HEK293 (cell line): ENCODE results near the gene IGSF9B.

Experiments
- CTCF ChIA-PET: fragments of 350-600 bp; formaldehyde crosslinking; extraction: SDS; loops from one replicate; lab custom pipeline; 2021; ENCODE audit warnings: antibody characterized with exemption; lab: Yijun Ruan, JAX
- POLR2A ChIA-PET: fragments of 300-600 bp; formaldehyde crosslinking; extraction: SDS; loops from one replicate; lab custom pipeline; 2020; ENCODE audit warnings: antibody characterized with exemption, inconsistent platforms; lab: Yijun Ruan, JAX
- H3K27ac ChIP-seq: fragments of 200-500 bp; sonication (Bioruptor generic); 2 replicates; pipeline ENCODE4 v1.5.1; 2014; ENCODE audit warnings: low read depth, low read length, control low read depth, inconsistent platforms; ENCODE audit errors: extremely low read depth
- H3K36me3 ChIP-seq, 2 experiments: fragments of 200-500 bp in 1 of 2; sonication (Bioruptor generic) in 1 of 2; 1 replicate in 1 of 2; 2 replicates in 1 of 2; pipeline ENCODE4 v1.5.1; 2014 to 2017; ENCODE audit warnings: inconsistent platforms in 2 of 2, low read length in 2 of 2; ENCODE audit not compliant: control insufficient read depth in 2 of 2, insufficient read depth in 1 of 2
- H3K4me1 ChIP-seq: fragments of 200-500 bp; sonication (Bioruptor generic); 2 replicates; pipeline ENCODE4 v1.5.1; 2014; ENCODE audit warnings: mild to moderate bottlenecking, low read length, inconsistent platforms; ENCODE audit not compliant: control insufficient read depth, insufficient read depth
- H3K4me3 ChIP-seq: 2 replicates; pipeline ENCODE4 v1.5.1; 2011; ENCODE audit warnings: low read depth, mild to moderate bottlenecking, control low read depth, low read length, moderate library complexity
- H3K9me3 ChIP-seq: fragments of 200-500 bp; sonication (Bioruptor generic); 2 replicates; pipeline ENCODE4 v1.5.1; 2014; ENCODE audit warnings: low read depth, low read length, inconsistent platforms; ENCODE audit not compliant: control insufficient read depth, insufficient read depth
- BCL11A ChIP-seq: fragments of 450-650 bp; formaldehyde crosslinking; IDR thresholded peaks from 2 replicates; pipeline ENCODE4 v1.5.1; 2016; ENCODE audit warnings: low read depth, missing biosample characterization, missing genetic modification characterization
- EGR2 ChIP-seq: fragments of 450-650 bp; formaldehyde crosslinking; IDR thresholded peaks from 2 replicates; pipeline ENCODE4 v1.5.1; 2016; ENCODE audit warnings: low read depth, missing biosample characterization, missing genetic modification characterization
- PATZ1 ChIP-seq: fragments of 450-650 bp; formaldehyde crosslinking; IDR thresholded peaks from 2 replicates; pipeline ENCODE4 v1.5.1; 2016; ENCODE audit warnings: missing biosample characterization, missing genetic modification characterization
- PRDM1 ChIP-seq: fragments of 450-650 bp; formaldehyde crosslinking; IDR thresholded peaks from 2 replicates; pipeline ENCODE4; 2016; ENCODE audit warnings: missing biosample characterization, missing genetic modification characterization
- SCRT2 ChIP-seq: fragments of 450-650 bp; formaldehyde crosslinking; IDR thresholded peaks from 2 replicates; pipeline ENCODE4 v1.5.1; 2016; ENCODE audit warnings: missing biosample characterization, missing genetic modification characterization
- SETDB1 ChIP-seq: IDR thresholded peaks from one replicate; pipeline ENCODE4 v1.6.1; 2017; ENCODE audit warnings: mild to moderate bottlenecking, low read length, moderate library complexity, mixed read lengths; ENCODE audit not compliant: insufficient read length
- ZFHX2 ChIP-seq: fragments of 450-650 bp; formaldehyde crosslinking; conservative IDR thresholded peaks from 2 replicates; pipeline ENCODE4 v1.5.1; 2016; ENCODE audit warnings: missing biosample characterization, missing genetic modification characterization
- ZNF157 ChIP-seq: fragments of 450-650 bp; formaldehyde crosslinking; IDR thresholded peaks from 2 replicates; pipeline ENCODE4 v1.5.1; 2016; ENCODE audit warnings: missing biosample characterization, missing genetic modification characterization
- ZNF174 ChIP-seq: fragments of 450-650 bp; formaldehyde crosslinking; IDR thresholded peaks from 2 replicates; pipeline ENCODE4 v1.5.0; 2017; ENCODE audit warnings: missing biosample characterization, mild to moderate bottlenecking, missing genetic modification characterization
- ZNF416 ChIP-seq: fragments of 450-650 bp; formaldehyde crosslinking; IDR thresholded peaks from 2 replicates; pipeline ENCODE4 v1.5.1; 2016; ENCODE audit warnings: missing biosample characterization, missing genetic modification characterization
- ZNF549 ChIP-seq: fragments of 450-650 bp; IDR thresholded peaks from 2 replicates; pipeline ENCODE4 v1.5.1; 2018; ENCODE audit warnings: missing biosample characterization, missing genetic modification characterization, mild to moderate bottlenecking, inconsistent platforms, moderate library complexity
- ZNF571 ChIP-seq: fragments of 450-650 bp; formaldehyde crosslinking; IDR thresholded peaks from 2 replicates; pipeline ENCODE4 v1.5.0; 2017; ENCODE audit warnings: missing biosample characterization, missing genetic modification characterization
- ZNF629 ChIP-seq: fragments of 450-650 bp; formaldehyde crosslinking; IDR thresholded peaks from 2 replicates; pipeline ENCODE4 v1.5.1; 2017; ENCODE audit warnings: missing biosample characterization, missing genetic modification characterization
- ZNF707 ChIP-seq: fragments of 450-650 bp; formaldehyde crosslinking; IDR thresholded peaks from 2 replicates; pipeline ENCODE4 v1.5.1; 2016; ENCODE audit warnings: missing biosample characterization, missing genetic modification characterization
- ZNF776 ChIP-seq: fragments of 450-650 bp; formaldehyde crosslinking; IDR thresholded peaks from 2 replicates; pipeline ENCODE4 v1.5.0; 2017; ENCODE audit warnings: missing biosample characterization, missing genetic modification characterization, borderline replicate concordance
- TF ChIP-seq, protein P1 (sequence below): fragments of 450-650 bp; formaldehyde crosslinking; IDR thresholded peaks from 2 replicates; pipeline ENCODE4 v1.5.1; 2016; ENCODE audit warnings: missing biosample characterization, missing genetic modification characterization
- TF ChIP-seq, protein P2 (sequence below): fragments of 450-650 bp; formaldehyde crosslinking; IDR thresholded peaks from 2 replicates; pipeline ENCODE4 v1.5.1; 2016; ENCODE audit warnings: missing biosample characterization, missing genetic modification characterization
- TF ChIP-seq, protein P3 (sequence below): fragments of 450-650 bp; formaldehyde crosslinking; IDR thresholded peaks from 2 replicates; pipeline ENCODE4 v1.5.0; 2017; ENCODE audit warnings: missing biosample characterization, missing genetic modification characterization, borderline replicate concordance

IGSF9B gene

DNA sequence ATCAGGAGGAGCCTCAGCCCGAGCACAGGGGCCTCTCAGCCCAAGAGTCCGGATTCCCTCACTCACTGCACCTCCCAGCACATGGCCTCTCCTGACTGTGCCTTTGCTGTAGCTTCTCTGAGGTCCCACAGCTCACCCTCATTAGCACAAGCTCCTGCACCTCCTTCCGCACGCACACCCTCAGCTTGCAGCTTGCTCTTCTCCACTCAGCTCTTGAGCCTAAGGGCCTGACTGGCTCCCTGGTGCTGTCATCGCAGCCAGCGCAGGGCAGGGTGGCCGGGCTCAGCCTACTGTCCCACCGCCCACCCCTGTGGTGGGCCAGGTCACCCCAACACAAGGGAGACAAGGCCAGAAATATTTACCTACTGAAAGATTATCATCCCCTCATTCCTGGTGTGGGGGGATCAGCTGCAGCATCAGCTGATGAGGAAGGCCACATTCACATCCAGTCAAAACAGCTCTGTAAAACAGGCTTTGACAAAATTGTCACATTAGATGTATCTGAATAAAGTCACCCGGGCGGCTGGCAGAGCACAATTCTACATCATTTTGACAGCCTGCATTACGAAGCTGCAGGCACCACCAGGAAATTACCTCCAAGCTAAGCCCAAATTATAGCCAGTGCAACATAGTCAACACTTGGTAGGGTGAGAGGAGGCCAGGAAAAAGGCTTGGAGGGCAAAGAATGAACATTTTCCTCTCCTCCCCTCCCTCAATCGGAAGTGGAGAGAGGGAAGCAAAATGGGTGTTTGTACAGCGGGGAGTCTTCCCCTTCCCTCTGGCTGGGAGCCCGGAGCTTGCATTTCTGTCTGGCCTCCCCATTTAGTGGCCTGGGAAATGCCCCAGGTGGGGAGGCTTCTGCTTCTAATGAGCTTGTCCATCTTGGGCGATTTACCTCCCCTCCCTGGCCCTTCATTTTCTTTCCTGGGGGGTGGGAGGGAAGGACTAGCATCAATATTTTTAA lies 29.5 kb upstream of the IGSF9B start (continued):
- no peak for TF ChIP-seq SETDB1
- no peak for TF ChIP-seq PRDM1 (tag by site-specific recombination)
- TF ChIP-seq BCL11A (tag by site-specific recombination) = no peak
- no peak for TF ChIP-seq ZNF416 (tag by site-specific recombination)

GRCh38 chr11:133984828-133985227 lies 28.1 kb upstream of the IGSF9B start:
- H3K9me3 ChIP-seq = no peaks in the 10 kb centered on the region
- no peak overlapping the region for H3K4me3 ChIP-seq
- POLR2A ChIA-PET = no interaction called here
- H3K36me3 ChIP-seq = no peaks in the 10 kb centered on the region
- no peak overlapping the region for H3K27ac ChIP-seq
- TF ChIP-seq, protein P1, sequence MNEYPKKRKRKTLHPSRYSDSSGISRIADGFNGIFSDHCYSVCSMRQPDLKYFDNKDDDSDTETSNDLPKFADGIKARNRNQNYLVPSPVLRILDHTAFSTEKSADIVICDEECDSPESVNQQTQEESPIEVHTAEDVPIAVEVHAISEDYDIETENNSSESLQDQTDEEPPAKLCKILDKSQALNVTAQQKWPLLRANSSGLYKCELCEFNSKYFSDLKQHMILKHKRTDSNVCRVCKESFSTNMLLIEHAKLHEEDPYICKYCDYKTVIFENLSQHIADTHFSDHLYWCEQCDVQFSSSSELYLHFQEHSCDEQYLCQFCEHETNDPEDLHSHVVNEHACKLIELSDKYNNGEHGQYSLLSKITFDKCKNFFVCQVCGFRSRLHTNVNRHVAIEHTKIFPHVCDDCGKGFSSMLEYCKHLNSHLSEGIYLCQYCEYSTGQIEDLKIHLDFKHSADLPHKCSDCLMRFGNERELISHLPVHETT (tag by site-specific recombination) = no peak
- no peak for TF ChIP-seq ZNF629 (tag by site-specific recombination)
- CTCF ChIA-PET = interaction anchor here (0.7 to 1.0 kb wide), 2 partner anchors 58 to 66 kb away, joined by 3 read pairs; no protein-coding TSS in a partner anchor
- no peaks in the 10 kb centered on the region for H3K4me1 ChIP-seq

- H3K4me3 ChIP-seq = no peak overlapping the region
- H3K27ac ChIP-seq = no peak overlapping the region
- ChIA-PET POLR2A (interaction anchor here (0.5 kb wide), 1 partner anchor 25 kb away, joined by 3 read pairs; no protein-coding TSS in a partner anchor), CTCF (interaction anchor here (0.7 kb wide), 1 partner anchor 30 kb away, joined by 4 read pairs; no protein-coding TSS in a partner anchor)
- no peaks in the 10 kb centered on the region for H3K4me1 ChIP-seq
- no peaks in the 10 kb centered on the region for H3K36me3 ChIP-seq
- no peaks in the 10 kb centered on the region for H3K9me3 ChIP-seq
- no peak for TF ChIP-seq PATZ1 (tag by site-specific recombination)
- no peak for TF ChIP-seq ZNF707
- TF ChIP-seq PRDM1 (tag by site-specific recombination) = no peak
- TF ChIP-seq ZNF157 (tag by site-specific recombination) = no peak
- no peak for TF ChIP-seq SCRT2 (tag by site-specific recombination)
- TF ChIP-seq, all 188 proteins: peak for 0
Measured at GRCh38 chr11:133983660-133984316, 27.0 kb upstream of the IGSF9B start.

DNA sequence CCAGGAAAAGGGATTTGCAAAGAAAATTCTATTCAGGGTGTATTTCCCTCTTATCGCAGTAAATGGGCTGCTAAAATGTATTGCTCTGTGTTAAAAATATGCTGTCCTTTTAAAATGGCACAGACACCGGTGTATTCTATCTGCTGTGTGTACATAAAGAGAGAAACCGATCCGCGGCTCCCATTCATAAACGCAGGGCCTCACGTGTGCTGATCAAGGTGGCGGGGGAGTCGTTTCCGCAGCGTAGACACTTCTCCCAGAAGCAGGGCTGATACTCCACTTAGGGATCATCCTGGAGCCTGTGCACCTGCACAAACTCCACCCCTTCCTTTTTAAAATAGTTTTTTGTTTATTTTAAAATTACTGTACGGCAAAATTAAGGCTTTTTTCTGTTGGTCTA lies 26.1 kb upstream of the IGSF9B start:
- CTCF ChIA-PET = interaction anchor here (0.7 kb wide), 1 partner anchor 31 kb away, joined by 4 read pairs; no protein-coding TSS in a partner anchor
- no peaks in the 10 kb centered on the region for H3K36me3 ChIP-seq
- POLR2A ChIA-PET = no interaction called here
- no peak overlapping the region for H3K4me3 ChIP-seq
- no peaks in the 10 kb centered on the region for H3K4me1 ChIP-seq
- H3K27ac ChIP-seq = no peak overlapping the region
- H3K9me3 ChIP-seq = no peaks in the 10 kb centered on the region
- TF ChIP-seq EGR2 (tag by site-specific recombination) = no peak
- TF ChIP-seq, protein P2, sequence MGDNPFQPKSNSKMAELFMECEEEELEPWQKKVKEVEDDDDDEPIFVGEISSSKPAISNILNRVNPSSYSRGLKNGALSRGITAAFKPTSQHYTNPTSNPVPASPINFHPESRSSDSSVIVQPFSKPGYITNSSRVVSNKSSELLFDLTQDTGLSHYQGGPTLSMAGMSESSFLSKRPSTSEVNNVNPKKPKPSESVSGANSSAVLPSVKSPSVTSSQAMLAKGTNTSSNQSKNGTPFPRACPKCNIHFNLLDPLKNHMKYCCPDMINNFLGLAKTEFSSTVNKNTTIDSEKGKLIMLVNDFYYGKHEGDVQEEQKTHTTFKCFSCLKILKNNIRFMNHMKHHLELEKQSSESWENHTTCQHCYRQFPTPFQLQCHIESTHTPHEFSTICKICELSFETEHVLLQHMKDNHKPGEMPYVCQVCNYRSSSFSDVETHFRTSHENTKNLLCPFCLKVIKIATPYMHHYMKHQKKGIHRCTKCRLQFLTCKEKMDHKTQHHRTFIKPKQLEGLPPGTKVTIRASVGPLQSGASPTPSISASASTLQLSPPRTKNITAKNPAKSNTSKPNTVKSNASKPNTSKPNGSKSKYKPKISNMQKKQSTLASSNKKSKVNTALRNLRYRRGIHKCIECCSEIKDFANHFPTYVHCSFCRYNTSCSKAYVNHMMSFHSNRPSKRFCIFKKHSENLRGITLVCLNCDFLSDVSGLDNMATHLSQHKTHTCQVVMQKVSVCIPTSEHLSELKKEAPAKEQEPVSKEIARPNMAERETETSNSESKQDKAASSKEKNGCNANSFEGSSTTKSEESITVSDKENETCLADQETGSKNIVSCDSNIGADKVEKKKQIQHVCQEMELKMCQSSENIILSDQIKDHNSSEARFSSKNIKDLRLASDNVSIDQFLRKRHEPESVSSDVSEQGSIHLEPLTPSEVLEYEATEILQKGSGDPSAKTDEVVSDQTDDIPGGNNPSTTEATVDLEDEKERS = no peak
- no peak for TF ChIP-seq ZFHX2 (tag by site-specific recombination)
- TF ChIP-seq, protein P3, sequence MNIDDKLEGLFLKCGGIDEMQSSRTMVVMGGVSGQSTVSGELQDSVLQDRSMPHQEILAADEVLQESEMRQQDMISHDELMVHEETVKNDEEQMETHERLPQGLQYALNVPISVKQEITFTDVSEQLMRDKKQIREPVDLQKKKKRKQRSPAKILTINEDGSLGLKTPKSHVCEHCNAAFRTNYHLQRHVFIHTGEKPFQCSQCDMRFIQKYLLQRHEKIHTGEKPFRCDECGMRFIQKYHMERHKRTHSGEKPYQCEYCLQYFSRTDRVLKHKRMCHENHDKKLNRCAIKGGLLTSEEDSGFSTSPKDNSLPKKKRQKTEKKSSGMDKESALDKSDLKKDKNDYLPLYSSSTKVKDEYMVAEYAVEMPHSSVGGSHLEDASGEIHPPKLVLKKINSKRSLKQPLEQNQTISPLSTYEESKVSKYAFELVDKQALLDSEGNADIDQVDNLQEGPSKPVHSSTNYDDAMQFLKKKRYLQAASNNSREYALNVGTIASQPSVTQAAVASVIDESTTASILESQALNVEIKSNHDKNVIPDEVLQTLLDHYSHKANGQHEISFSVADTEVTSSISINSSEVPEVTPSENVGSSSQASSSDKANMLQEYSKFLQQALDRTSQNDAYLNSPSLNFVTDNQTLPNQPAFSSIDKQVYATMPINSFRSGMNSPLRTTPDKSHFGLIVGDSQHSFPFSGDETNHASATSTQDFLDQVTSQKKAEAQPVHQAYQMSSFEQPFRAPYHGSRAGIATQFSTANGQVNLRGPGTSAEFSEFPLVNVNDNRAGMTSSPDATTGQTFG = no peak
- TF ChIP-seq ZNF549 (tag by site-specific recombination) = no peak
- no peak for TF ChIP-seq ZNF571 (tag by site-specific recombination)
- no peak for TF ChIP-seq ZNF174
- no peak for TF ChIP-seq PRDM1 (tag by site-specific recombination)
- no peak for TF ChIP-seq ZNF776
